ENCODE results near the gene ATAD3C. TPM values are rescaled to one million over a fixed set of nuclear protein-coding genes. Genes with fewer than 3 reads are reported as not detected.
"Not testable (repeated sequence)": the region's sequence is repeated elsewhere in the genome, so short reads cannot be mapped to it uniquely, and the experiment has no call there.

Gene ATAD3C
- total RNA-seq, 6 experiments from 2014 or later: 0.09 TPM; not detected in 5

GRCh38 chr1:1511533-1512285 is 62.2 kb downstream of the ATAD3C start, which contains the start of gene ATAD3A:
ATAD3A (plus strand) TSS chr1:1512162; CDS start chr1:1512269, 107 bp downstream.
- Mint-ChIP-seq H3K27ac (peak within 1 kb of the TSS; percentile 92), H3K4me1 (ENCODE audit: low read depth) (peaks cover 8% of the 10 kb centered on the region), H3K9me3 (no peaks in the 10 kb centered on the region), H3K36me3 (ENCODE audit: low read depth) (peaks cover 8% of the 10 kb centered on the region), H3K27me3 (ENCODE audit: insufficient read depth) (no peaks in the 10 kb centered on the region), H3K4me3 (peak within 1 kb of the TSS; percentile 89)
- DNase-seq: peak; percentile 96
- TF ChIP-seq CTCF (IDR thresholded peaks at IDR 0.05): no peak; the same call in 1 of the 2 replicates

GRCh38 chr1:1512425-1512824 is 62.9 kb downstream of the ATAD3C start:
- not testable (repeated sequence) for H3K4me1 Mint-ChIP-seq (ENCODE audit: low read depth); H3K36me3 Mint-ChIP-seq (ENCODE audit: low read depth); H3K27me3 Mint-ChIP-seq (ENCODE audit: insufficient read depth); H3K9me3 Mint-ChIP-seq; DNase-seq
- peak overlapping the region; percentile 88 for H3K4me3 Mint-ChIP-seq
- peak overlapping the region; percentile 80; the same call in 1 of the 2 replicates for H3K27ac Mint-ChIP-seq

GRCh38 chr1:1513675-1514074 is 64.2 kb downstream of the ATAD3C start:
- H3K27me3 Mint-ChIP-seq (ENCODE audit: insufficient read depth); H3K9me3 Mint-ChIP-seq; DNase-seq; H3K36me3 Mint-ChIP-seq (ENCODE audit: low read depth); H3K4me1 Mint-ChIP-seq (ENCODE audit: low read depth): not testable (repeated sequence)
- Mint-ChIP-seq H3K4me3 (peak overlapping the region; percentile 80), H3K27ac (peak overlapping the region; percentile 51; the same call in 1 of the 2 replicates)

DNA sequence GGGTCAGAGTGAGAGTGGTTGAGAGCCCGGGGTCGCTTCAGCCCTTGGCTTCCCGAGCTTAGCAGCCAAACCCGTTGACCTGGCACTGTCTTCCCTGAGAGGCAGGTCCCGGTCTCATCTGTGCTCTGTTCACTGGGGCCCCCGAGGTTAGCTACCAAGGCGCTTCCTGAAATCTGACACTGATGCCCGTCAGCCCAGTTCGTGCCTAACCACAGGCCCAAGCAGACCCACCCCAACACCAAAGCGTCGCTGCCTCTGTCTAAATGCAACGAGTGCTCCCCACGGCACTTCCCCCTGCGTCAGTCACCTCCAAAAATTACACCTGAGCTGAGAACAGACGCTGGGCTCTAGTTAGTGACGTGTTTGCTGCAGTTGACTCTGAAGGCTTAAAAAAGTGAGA is 64.9 kb downstream of the ATAD3C start:
- not testable (repeated sequence) for H3K9me3 Mint-ChIP-seq; H3K27ac Mint-ChIP-seq; H3K27me3 Mint-ChIP-seq (ENCODE audit: insufficient read depth); H3K4me3 Mint-ChIP-seq; DNase-seq; H3K36me3 Mint-ChIP-seq (ENCODE audit: low read depth); H3K4me1 Mint-ChIP-seq (ENCODE audit: low read depth)

DNA sequence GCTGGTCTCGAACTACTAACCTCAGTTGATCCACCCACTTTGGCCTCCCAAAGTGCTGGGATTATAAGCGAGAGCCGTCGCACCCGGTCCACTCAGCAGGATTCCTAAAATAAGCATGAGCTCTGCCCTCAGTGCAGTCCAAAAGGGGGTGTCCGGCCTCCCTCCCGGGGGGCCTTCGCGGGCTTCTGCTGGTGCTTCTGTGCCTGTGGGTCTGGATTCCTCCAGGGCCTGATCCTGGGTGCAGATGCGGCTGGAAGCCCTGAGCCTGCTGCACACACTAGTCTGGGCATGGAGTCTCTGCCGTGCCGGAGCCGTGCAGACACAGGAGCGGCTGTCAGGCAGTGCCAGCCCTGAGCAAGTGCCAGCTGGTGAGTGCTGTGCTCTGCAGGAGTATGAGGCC is 67.4 kb downstream of the ATAD3C start:
- not testable (repeated sequence) for H3K9me3 Mint-ChIP-seq; H3K4me3 Mint-ChIP-seq; H3K27ac Mint-ChIP-seq; H3K27me3 Mint-ChIP-seq (ENCODE audit: insufficient read depth); H3K36me3 Mint-ChIP-seq (ENCODE audit: low read depth); H3K4me1 Mint-ChIP-seq (ENCODE audit: low read depth); DNase-seq

DNA sequence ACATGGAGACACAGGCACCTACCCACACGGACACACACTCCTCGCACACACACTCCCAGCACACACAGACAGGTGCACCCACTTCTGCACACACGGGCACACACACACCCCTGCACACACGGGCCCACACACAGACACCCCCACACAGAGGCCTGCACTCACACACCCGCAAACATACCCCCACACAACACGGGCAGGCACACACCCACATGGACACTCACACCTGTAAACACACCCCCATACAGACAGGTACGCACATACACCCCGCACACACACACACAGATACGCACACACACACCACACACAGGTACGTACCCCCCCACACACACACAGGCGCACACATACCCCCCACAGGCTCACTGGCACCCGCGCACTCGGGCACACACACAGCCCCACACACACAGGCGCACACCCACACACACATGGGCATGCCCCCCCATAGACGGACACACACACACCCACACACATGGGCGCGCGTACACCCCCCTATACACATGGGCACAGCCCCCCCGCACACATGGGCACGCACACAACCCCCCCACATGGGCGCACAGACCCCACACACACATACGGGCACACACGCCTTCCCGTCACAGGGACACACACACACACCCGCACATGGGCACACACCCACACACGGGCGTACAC is 68.6 kb downstream of the ATAD3C start:
- Mint-ChIP-seq H3K4me1 (ENCODE audit: low read depth) (no peaks in the 10 kb centered on the region), H3K9me3 (no peaks in the 10 kb centered on the region), H3K4me3 (no peak overlapping the region), H3K36me3 (ENCODE audit: low read depth) (peaks cover 6% of the 10 kb centered on the region), H3K27ac (no peak overlapping the region), H3K27me3 (ENCODE audit: insufficient read depth) (peaks cover 2% of the 10 kb centered on the region; the same call in 1 of the 2 replicates)
- TF ChIP-seq CTCF (IDR thresholded peaks at IDR 0.05): no peak
- no peak for DNase-seq

GRCh38 chr1:1518621-1519007 is 69.1 kb downstream of the ATAD3C start:
- not testable (repeated sequence) for H3K4me1 Mint-ChIP-seq (ENCODE audit: low read depth); H3K9me3 Mint-ChIP-seq; DNase-seq; H3K4me3 Mint-ChIP-seq; H3K27me3 Mint-ChIP-seq (ENCODE audit: insufficient read depth); H3K27ac Mint-ChIP-seq; H3K36me3 Mint-ChIP-seq (ENCODE audit: low read depth)

Other genes with a start within 250 kb of the ATAD3C start
- not detected for gene TNFRSF18, start 243.1 kb upstream of the ATAD3C start, total RNA-seq (2021; fragmentation: NEBNext Ultra II Directional; extraction: Animal tissue kit (Norgen Biotek cat#: 25700))
- gene TNFRSF4, start 235.5 kb upstream of the ATAD3C start, total RNA-seq (2021; fragmentation: NEBNext Ultra II Directional; extraction: Animal tissue kit (Norgen Biotek cat#: 25700)): under 1 TPM in 1 of 6 experiments, not detected in 5; 0.17 TPM
- gene SDF4, start 217.7 kb upstream of the ATAD3C start, total RNA-seq (2021; fragmentation: NEBNext Ultra II Directional; extraction: Animal tissue kit (Norgen Biotek cat#: 25700)): 100 to 1,000 TPM; 182 to 231 (median 196) TPM
- gene B3GALT6, start 217.5 kb upstream of the ATAD3C start, total RNA-seq (2021; fragmentation: NEBNext Ultra II Directional; extraction: Animal tissue kit (Norgen Biotek cat#: 25700)): 10 to 100 TPM; 24.5 to 35.7 (median 25.8) TPM
- 1 to 10 TPM in 3 of 6 experiments, under 1 TPM in 3; 0.31 to 1.7 (median 1.1) TPM for gene C1QTNF12, start 203.0 kb upstream of the ATAD3C start, total RNA-seq (2021; fragmentation: NEBNext Ultra II Directional; extraction: Animal tissue kit (Norgen Biotek cat#: 25700))
- gene UBE2J2, start 175.8 kb upstream of the ATAD3C start, total RNA-seq (2021; fragmentation: NEBNext Ultra II Directional; extraction: Animal tissue kit (Norgen Biotek cat#: 25700)): 10 to 100 TPM; 56.2 to 67.9 (median 61.1) TPM
- gene SCNN1D, start 169.3 kb upstream of the ATAD3C start, total RNA-seq (2021; fragmentation: NEBNext Ultra II Directional; extraction: Animal tissue kit (Norgen Biotek cat#: 25700)): 1 to 10 TPM; 1.4 to 3.0 (median 2.0) TPM
- 10 to 100 TPM; 39.4 to 50.8 (median 42.6) TPM for gene ACAP3, start 141.8 kb upstream of the ATAD3C start, total RNA-seq (2021; fragmentation: NEBNext Ultra II Directional; extraction: Animal tissue kit (Norgen Biotek cat#: 25700))
- gene PUSL1, start 141.1 kb upstream of the ATAD3C start, total RNA-seq (2021; fragmentation: NEBNext Ultra II Directional; extraction: Animal tissue kit (Norgen Biotek cat#: 25700)): 10 to 100 TPM; 23.5 to 28.7 (median 25.6) TPM
- gene INTS11, start 125.0 kb upstream of the ATAD3C start, total RNA-seq (2021; fragmentation: NEBNext Ultra II Directional; extraction: Animal tissue kit (Norgen Biotek cat#: 25700)): 10 to 100 TPM; 65.6 to 78.3 (median 69.8) TPM
- gene CPTP, start 124.9 kb upstream of the ATAD3C start, total RNA-seq (2021; fragmentation: NEBNext Ultra II Directional; extraction: Animal tissue kit (Norgen Biotek cat#: 25700)): 10 to 100 TPM; 24.6 to 31.5 (median 26.6) TPM
- under 1 TPM; 0.07 to 0.20 (median 0.13) TPM for gene TAS1R3, start 118.4 kb upstream of the ATAD3C start, total RNA-seq (2021; fragmentation: NEBNext Ultra II Directional; extraction: Animal tissue kit (Norgen Biotek cat#: 25700))
- gene DVL1, start 100.3 kb upstream of the ATAD3C start, total RNA-seq (2021; fragmentation: NEBNext Ultra II Directional; extraction: Animal tissue kit (Norgen Biotek cat#: 25700)): 10 to 100 TPM; 73.8 to 96.6 (median 74.5) TPM
- gene MXRA8, start 91.1 kb upstream of the ATAD3C start, total RNA-seq (2021; fragmentation: NEBNext Ultra II Directional; extraction: Animal tissue kit (Norgen Biotek cat#: 25700)): 100 to 1,000 TPM; 438 to 570 (median 524) TPM
- 100 to 1,000 TPM; 178 to 206 (median 196) TPM for gene AURKAIP1, start 74.5 kb upstream of the ATAD3C start, total RNA-seq (2021; fragmentation: NEBNext Ultra II Directional; extraction: Animal tissue kit (Norgen Biotek cat#: 25700))
- gene CCNL2, start 50.4 kb upstream of the ATAD3C start, total RNA-seq (2021; fragmentation: NEBNext Ultra II Directional; extraction: Animal tissue kit (Norgen Biotek cat#: 25700)): 100 to 1,000 TPM in 5 of 6 experiments, 10 to 100 TPM in 1; 96.2 to 115 (median 104) TPM
- gene MRPL20, start 42.4 kb upstream of the ATAD3C start, total RNA-seq (2021; fragmentation: NEBNext Ultra II Directional; extraction: Animal tissue kit (Norgen Biotek cat#: 25700)): 100 to 1,000 TPM; 131 to 154 (median 141) TPM
- gene ANKRD65, start 28.4 kb upstream of the ATAD3C start, total RNA-seq (2021; fragmentation: NEBNext Ultra II Directional; extraction: Animal tissue kit (Norgen Biotek cat#: 25700)): under 1 TPM in 2 of 6 experiments, not detected in 4; 0.14 TPM
- under 1 TPM in 5 of 6 experiments, not detected in 1; 0.12 to 0.33 (median 0.24) TPM for gene VWA1, start 14.0 kb upstream of the ATAD3C start, total RNA-seq (2021; fragmentation: NEBNext Ultra II Directional; extraction: Animal tissue kit (Norgen Biotek cat#: 25700))
- gene ATAD3B, start 22.1 kb downstream of the ATAD3C start, total RNA-seq (2021; fragmentation: NEBNext Ultra II Directional; extraction: Animal tissue kit (Norgen Biotek cat#: 25700)): 10 to 100 TPM; 21.0 to 24.8 (median 23.0) TPM
- 10 to 100 TPM; 48.7 to 61.5 (median 54.0) TPM for gene ATAD3A, start 62.5 kb downstream of the ATAD3C start, total RNA-seq (2021; fragmentation: NEBNext Ultra II Directional; extraction: Animal tissue kit (Norgen Biotek cat#: 25700))
- 1 to 10 TPM; 2.8 to 5.1 (median 4.1) TPM for gene TMEM240, start 90.9 kb downstream of the ATAD3C start, total RNA-seq (2021; fragmentation: NEBNext Ultra II Directional; extraction: Animal tissue kit (Norgen Biotek cat#: 25700))
- 100 to 1,000 TPM; 132 to 156 (median 137) TPM for gene SSU72, start 125.2 kb downstream of the ATAD3C start, total RNA-seq (2021; fragmentation: NEBNext Ultra II Directional; extraction: Animal tissue kit (Norgen Biotek cat#: 25700))
- gene FNDC10, start 150.4 kb downstream of the ATAD3C start, total RNA-seq (2021; fragmentation: NEBNext Ultra II Directional; extraction: Animal tissue kit (Norgen Biotek cat#: 25700)): 1 to 10 TPM; 1.6 to 4.0 (median 2.0) TPM
- 10 to 100 TPM; 41.9 to 62.8 (median 44.0) TPM for gene MIB2, start 165.8 kb downstream of the ATAD3C start, total RNA-seq (2021; fragmentation: NEBNext Ultra II Directional; extraction: Animal tissue kit (Norgen Biotek cat#: 25700))
- 1 to 10 TPM; 2.8 to 7.1 (median 5.1) TPM for gene MMP23B, start 182.5 kb downstream of the ATAD3C start, total RNA-seq (2021; fragmentation: NEBNext Ultra II Directional; extraction: Animal tissue kit (Norgen Biotek cat#: 25700))
- gene CDK11B, start 209.3 kb downstream of the ATAD3C start, total RNA-seq (2021; fragmentation: NEBNext Ultra II Directional; extraction: Animal tissue kit (Norgen Biotek cat#: 25700)): 10 to 100 TPM; 21.6 to 27.5 (median 24.8) TPM
- 10 to 100 TPM; 30.1 to 40.9 (median 33.4) TPM for gene SLC35E2B, start 243.1 kb downstream of the ATAD3C start, total RNA-seq (2021; fragmentation: NEBNext Ultra II Directional; extraction: Animal tissue kit (Norgen Biotek cat#: 25700))